RKO (cell line): ENCODE measurements around the gene SLFN12L.

Source experiments
- DNase-seq: peaks from one replicate; pipeline ENCODE4 v3.0.0-alpha.2; 2016; ENCODE audit warnings: low spot score

SLFN12L gene

DNA sequence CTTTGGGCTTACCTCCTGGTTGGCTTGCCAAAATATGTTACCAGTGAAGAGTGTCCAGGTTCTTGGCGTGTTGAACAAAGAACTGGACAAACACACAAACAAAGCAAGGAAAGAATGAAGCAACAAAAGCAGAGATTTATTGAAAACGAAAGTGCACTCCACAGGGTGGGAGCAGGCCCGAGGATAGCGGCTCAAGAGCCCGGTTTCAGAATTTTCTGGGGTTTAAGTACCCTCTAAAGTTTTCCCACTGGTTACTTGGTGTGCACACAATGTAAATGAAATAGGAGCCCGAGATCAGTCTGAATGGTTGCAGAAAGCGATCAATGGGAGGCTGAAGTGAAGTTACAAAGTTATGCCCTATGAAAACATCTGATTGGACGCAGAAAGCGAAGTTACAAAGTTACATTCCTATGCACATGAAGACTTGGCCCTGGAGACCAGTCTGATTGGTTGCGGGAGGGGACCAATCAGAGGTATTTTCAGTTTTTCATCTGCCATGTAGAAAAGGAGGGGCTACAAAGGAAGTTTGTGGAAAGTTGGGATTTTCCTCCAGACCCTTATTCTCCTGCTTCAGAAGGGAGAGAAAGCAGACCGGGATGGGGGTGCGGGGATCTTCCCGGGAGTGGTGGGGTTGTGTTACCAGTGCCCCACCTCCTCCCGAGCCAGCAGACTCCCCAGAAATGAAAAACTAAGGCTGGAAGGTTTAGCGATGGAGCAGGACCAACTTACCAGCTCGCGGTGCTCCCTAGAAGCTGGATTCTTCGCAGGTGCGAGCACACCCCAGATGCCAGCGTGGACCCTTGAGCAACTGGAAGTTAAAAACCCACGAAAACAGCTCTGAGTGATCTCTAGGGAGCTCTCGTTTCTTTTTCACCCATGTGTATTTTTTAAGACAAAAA, 105.1 kb downstream of the SLFN12L start, which contains the start of gene SLFN12:
Gene SLFN12 (minus strand): TSS at position 325 of the 899 bp plus-strand sequence. CDS start 9,472 bp downstream, outside the sequence.
- DNase-seq, result no peak

- no peak for DNase-seq
These were observed 107.8 kb downstream of the SLFN12L start for GRCh38 chr17:35429702-35430101.

DNA sequence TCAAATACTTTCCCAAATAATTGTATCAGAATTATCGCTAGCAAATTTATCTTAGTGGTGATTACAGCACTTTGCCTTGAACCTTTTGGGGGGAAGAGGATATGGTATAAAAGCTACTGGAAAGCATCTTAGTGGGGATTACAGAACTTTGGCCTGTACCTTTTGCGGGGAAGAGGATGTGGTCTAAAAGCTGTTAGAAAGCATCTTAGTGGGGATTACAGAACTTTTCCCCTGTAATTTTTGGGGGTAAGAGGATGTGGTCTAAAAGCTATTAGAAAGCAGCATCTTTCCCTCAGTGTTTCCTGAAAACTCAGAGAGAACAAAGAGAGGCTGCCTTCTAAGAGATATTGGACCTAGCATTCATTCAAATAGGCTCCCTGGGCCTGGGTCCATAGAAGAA, 109.2 kb downstream of the SLFN12L start:
- DNase-seq, result no peak

- DNase-seq, result peak; percentile 1
These were observed 113.7 kb downstream of the SLFN12L start for GRCh38 chr17:35423761-35424160.
